ENCODE results near the gene MARCHF4.
A peak's percentile ranks its signal among the peaks of the same experiment; 100 is the strongest.
"Not testable (repeated sequence)": the region's sequence is repeated elsewhere in the genome, so short reads cannot be mapped to it uniquely, and the experiment has no call there.

MARCHF4 gene

DNA sequence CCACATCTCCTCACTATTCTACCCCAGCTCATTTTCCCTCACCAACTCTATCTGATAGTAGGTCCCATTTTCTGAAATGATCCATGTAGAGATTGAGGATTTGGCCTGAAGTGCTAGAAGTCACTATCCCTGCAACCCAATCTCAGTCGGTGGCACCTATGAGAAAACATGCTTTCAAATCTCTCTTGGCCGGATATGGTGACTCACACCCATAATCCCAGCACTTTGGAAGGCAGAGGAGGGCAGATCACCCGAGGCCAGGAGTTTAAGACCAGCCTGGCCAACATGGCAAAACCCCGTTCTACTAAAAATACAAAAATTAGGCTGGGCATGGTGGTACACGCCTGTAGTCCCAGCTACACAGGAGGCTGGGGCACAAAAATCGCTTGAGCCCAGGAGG is 19.1 kb upstream of the MARCHF4 start:
- DNase-seq, result no peak

- DNase-seq, result no peak
Measured at GRCh38 chr2:216389570-216389969, 17.3 kb upstream of the MARCHF4 start.

DNA sequence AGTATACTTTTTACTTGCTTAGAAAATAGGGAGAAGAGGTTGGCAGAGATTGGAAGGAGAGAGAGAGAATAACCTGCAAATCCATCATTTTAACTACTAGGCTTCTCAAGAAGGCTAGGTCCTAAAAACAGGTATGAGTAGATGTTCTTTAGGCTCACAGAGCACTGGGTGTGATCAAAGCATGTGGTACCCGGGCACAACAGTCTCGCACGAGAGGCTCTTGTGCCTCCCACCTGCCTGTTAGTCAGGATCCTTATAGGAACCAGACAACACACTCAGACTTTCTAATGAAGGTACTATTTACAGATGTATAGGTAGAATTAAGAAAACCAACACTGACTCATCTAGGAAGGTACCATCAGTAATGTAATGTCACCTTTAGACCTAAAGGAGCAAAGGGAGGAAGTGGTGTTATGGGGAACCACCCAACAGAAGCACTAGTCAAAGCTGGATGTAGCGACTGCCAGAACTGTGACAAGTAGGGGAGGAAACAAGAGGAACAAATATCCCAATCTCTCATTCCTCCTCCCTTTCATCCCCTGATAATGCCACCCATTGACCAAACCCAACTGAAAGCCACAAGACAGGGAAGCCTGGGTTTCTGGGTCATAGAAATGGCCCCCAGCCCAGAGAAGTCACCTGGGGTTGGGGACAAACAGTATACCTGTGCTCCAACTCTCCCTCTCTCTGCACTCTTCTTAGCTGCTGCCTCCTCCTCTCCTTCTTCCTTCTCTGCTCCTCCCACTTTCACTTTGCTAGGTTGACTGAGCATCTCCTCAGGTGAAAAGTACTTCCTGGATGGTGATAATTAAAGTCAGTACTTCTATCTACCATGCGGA is 16.0 kb upstream of the MARCHF4 start:
- no peak for DNase-seq

DNA sequence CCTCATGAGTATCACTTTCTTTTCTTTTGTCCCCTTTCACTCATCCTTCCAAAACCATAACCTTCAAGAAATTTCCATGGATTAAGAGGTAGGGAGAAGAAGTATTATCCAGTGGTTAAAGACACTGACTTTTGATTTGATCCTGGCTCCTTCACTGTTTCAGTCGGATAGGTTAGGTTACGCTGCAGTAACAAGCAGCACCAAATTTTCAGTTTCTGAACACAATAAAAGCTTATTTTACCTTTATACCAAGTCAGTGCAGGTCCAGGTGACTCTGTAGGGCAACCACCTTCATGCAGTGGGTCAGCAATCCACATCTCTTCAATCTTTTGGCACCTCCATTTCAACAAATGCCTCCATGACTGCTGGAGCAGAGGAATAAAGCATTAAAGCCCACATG is 15.0 kb upstream of the MARCHF4 start:
- no peak for DNase-seq

DNA sequence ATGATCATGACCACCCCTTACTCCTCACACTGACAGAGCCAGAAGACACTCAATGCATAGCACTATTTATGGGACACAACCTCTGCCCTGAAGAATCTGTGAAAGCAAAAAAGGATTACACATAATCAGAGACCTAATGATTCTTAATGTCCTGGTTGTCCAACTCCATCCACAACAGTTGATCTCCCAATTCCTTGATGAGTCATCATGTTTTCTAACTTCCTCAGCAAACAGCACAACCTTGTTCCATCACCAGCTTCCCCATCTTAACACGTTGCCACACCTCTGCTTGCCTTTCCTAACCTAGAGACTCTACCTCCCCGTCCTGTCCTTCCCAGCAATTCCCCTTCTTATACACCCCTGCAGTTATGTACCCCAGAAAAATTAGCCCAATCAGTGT is 13.2 kb upstream of the MARCHF4 start:
- no peak for DNase-seq

DNA sequence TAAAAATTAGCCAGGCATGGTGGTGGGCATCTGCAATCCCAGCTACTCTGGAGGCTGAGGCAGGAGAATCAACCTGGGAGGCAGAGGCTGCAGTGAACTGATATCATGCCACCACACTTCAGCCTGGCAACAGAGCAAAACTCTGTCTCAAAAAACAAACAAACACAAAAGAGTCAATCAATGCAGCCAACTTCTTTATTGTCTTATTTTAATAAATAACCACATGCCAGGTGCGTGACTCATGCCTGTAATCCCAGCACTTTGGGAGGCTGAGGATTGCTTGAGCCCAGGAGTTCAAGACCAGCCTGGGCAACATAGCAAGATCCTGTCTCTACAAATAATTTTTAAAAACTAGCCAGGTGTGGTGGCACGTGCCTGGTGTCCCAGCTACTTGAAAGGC is 12.1 kb upstream of the MARCHF4 start:
- DNase-seq, result not testable (repeated sequence)

DNA sequence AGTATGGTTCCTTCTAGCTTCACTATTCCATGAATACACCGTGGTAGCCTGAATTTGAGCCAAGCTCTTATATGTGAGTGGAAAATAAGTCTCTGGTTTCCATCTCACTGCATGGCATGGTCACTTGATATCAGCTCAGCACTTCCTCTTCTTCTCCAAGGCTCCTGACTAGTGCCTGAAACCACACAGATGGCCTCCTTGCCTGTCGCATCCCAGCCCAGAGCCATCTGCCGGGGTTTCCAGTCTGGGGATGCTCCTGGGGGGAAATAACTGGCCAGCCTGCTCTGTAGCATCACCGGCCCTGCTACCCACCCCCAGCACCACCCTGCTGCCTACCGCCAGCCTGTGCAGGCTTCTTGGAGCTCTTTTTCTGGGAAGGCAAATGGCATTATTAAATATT is 7.7 kb upstream of the MARCHF4 start:
- no peak for DNase-seq

DNA sequence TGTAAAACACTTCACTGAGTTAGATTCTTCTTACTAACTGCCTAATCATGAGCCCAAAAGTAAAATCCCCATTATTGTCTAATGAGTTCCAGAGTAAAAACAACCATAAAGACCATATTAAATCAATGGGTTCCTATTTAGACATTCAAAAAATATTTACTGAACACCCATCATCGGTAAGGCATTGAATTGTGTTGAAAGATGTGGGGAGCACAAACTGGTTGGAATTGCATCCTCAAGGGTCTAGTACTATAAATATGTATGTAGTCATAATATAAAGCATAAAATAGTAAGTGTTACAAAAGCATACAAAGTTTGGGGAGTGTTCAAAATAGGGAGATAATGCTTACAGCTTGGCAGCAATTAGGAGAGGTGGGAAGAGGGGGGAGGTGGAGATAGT is 3.0 kb upstream of the MARCHF4 start:
- DNase-seq, result no peak

- DNase-seq, result no peak
Measured at GRCh38 chr2:216373896-216374295, 1.6 kb upstream of the MARCHF4 start.

- no peak for DNase-seq
Measured at GRCh38 chr2:216372761-216373291, 543 bp upstream of the MARCHF4 start.

- peak; percentile 23 for DNase-seq
Measured at GRCh38 chr2:216370961-216371712, 1.1 kb downstream of the MARCHF4 start.

DNA sequence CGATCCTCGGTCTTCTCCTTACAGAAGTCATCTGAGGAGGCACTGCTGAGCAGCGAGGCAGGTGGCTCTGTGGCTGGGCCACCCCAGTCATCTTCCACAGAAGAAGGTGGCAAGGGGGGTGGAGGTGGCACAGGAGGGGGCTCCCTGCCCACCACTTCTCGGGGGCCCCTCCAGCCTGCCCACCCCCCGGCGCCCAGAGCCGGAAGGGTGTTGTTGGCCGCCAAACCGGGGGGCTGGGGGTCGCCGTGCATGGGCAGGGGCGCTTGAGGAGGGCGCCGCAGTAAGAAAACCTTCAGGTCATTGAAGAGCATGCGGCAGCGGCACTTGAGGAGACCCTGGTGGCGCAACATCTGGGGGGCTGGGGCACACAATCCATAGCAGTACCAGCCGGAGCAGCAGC is 2.5 kb downstream of the MARCHF4 start:
- no peak for DNase-seq

- DNase-seq, result no peak
Measured at GRCh38 chr2:216366777-216367471, 5.4 kb downstream of the MARCHF4 start.

GRCh38 chr2:216365518-216365917 is 6.8 kb downstream of the MARCHF4 start:
- DNase-seq, result no peak

DNA sequence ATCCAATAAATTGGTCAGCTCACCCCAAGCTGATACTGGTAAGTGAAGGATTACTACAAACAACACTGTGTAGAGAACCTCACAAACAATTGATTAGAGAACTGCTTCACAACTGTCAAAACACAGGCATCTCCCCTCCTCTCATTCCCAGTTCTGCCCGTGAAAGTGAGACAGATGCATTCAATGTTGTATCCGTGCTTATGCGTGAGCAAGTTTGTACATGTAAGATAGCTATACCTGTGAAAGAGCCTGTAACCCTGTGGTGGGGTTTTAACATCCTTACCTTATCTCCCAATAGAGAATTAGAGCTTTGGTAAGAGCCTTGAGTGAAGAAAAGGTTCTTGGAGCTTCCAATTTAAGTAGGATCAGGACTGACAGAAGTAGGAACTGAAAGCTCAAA is 9.1 kb downstream of the MARCHF4 start:
- no peak for DNase-seq

GRCh38 chr2:216362730-216363129 is 9.6 kb downstream of the MARCHF4 start:
- no peak for DNase-seq

DNA sequence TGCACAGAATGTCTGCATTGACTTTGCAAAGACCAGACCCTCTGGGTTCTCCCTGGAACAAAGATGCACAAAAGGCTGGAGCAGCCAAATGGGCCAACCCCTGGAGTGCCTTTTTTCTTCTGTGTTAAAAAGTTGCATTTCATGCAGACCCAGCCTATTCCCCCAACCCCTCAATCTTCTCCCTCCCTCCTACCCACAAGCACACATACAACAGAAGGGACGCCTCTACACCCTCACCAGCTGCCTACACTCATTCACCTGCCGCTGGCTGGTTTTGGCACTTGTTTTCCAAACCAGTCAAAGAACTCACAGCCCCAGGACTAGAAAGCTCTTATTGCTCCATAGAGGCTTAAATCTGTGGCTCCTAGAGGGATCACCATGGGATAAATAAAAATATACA is 16.6 kb downstream of the MARCHF4 start:
- no peak for DNase-seq

DNA sequence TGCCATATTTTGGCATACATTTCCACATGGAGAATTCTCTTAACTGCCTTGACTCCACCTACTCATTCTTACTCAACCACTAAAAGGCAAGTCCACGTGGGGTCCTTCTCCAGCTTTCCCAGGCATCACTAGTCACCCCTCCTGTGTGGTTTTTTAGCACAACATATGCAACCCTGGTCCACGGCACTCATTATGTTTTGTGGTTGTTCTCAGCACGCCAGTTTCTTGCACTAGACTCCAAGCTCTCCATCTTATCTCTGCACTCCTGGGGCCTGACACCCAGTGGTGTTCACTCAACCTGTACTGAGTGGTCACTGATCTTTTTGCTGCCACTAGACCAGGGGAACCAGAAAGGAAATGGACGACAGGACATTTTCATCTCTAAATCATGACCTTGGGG is 18.0 kb downstream of the MARCHF4 start:
- DNase-seq, result no peak

- DNase-seq, result no peak
Measured at GRCh38 chr2:216352653-216353270, 19.5 kb downstream of the MARCHF4 start.

DNA sequence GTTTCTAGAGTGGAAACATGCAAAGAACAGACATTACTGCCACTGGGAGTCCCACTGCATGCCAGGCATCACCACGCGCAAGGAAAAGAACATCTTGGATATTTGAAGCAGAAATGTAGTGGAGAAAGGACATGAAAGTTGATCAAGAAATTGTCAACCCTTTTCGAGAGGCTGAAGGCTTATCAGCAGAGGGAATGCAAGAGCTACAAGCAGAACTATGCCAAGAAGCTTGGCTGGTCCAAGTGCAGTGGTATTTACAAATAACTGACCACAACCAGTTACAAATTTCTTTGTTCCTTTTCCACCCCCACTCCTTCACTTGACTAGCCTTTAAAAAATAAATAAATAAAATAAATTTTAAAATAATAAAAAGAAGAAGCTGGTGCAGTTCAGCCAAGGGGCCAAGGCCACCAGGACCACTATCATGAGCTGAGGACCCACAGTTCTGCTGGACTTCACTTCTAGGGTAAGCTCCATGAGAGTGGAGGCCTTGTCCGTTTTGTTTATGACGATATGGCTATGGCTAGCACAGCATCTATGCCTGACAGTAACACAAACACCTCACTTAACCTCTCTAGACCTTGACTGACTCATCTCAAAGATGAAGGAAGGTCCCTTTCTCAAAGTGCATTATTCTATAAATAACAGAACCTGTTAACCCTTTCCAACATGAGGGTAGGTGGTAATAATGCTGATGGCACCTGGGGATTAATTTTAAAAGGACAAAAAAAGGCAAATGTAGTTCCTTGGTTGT is 20.9 kb downstream of the MARCHF4 start:
- no peak for DNase-seq

- DNase-seq, result no peak
Measured at GRCh38 chr2:216350214-216350791, 22.0 kb downstream of the MARCHF4 start.

DNA sequence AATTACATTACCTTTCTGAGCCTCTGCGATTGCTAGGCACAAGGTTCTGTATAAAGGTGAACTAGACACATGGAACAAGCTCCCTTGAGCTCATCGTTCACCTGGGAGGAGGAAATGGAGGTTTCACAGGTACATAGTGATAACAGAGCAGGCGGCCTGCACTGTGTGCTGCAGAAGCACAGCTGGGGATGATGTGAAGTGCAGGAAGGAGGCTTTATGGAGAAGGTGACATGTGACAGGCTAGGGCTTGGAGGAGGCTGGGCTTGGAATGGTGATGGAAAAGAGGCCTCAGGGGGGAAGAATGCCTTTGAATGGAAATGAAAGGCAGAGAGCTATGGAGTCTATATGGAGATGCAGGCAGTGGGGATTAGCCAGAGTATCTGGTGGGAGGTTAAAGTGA is 22.9 kb downstream of the MARCHF4 start:
- no peak for DNase-seq

Data from COR-L47 (cell line).